ENCODE measurements around the gene MTX1. TPM values are rescaled to one million over a fixed set of nuclear protein-coding genes. Genes with fewer than 3 reads are reported as not detected.
"Not testable (repeated sequence)": the region's sequence is repeated elsewhere in the genome, so short reads cannot be mapped to it uniquely, and the experiment has no call there.

The MTX1 gene
- 10 to 100 TPM; 41.1 to 50.8 (median 44.8) TPM for total RNA-seq

GRCh38 chr1:155208541-155209311 is at the start of gene MTX1:
Gene MTX1, plus strand, starts transcription at chr1:155208695. Its CDS starts 110 bp downstream, at chr1:155208805.
- peak within 1 kb of the TSS; percentile 100 for H3K27ac ChIP-seq
- H3K9me3 ChIP-seq = no peaks in the 10 kb centered on the region
- peak within 1 kb of the TSS; percentile 69 to 87 (median 78) for H3K4me3 ChIP-seq
- H3K27me3 ChIP-seq = no peaks in the 10 kb centered on the region
- H3K36me3 ChIP-seq = no peaks in the 10 kb centered on the region
- peaks cover 8 to 20% of the 10 kb centered on the region in 2 donors for H3K4me1 ChIP-seq
- DNase-seq (ENCODE audit: low spot score in 2 of 2) = peak; percentile 87 to 90
- TF ChIP-seq CTCF (IDR thresholded peaks at IDR 0.05) (no peak), POLR2A (IDR thresholded peaks at IDR 0.05) (peak; percentile 8), POLR2AphosphoS5 (IDR thresholded peaks at IDR 0.05) (peak; percentile 69 to 79 (median 70))
- intact Hi-C loops (cut with DNase I; ENCODE audit: low total_unique reads) = no loop called here

- intact Hi-C loops (cut with DNase I; ENCODE audit: low total_unique reads) = no loop called here
- H3K4me1 ChIP-seq = no peaks in the 10 kb centered on the region
- no peak overlapping the region for H3K4me3 ChIP-seq
- no peaks in the 10 kb centered on the region for H3K27me3 ChIP-seq
- peak in 1 of 2 donors; percentile 34 for DNase-seq (ENCODE audit: low spot score in 2 of 2)
- TF ChIP-seq CTCF (IDR thresholded peaks at IDR 0.05) (no peak), POLR2AphosphoS5 (IDR thresholded peaks at IDR 0.05) (no peak), POLR2A (IDR thresholded peaks at IDR 0.05) (no peak)
- no peak overlapping the region for H3K27ac ChIP-seq
- no peaks in the 10 kb centered on the region for H3K36me3 ChIP-seq
- H3K9me3 ChIP-seq = no peaks in the 10 kb centered on the region
These were observed 49.5 kb upstream of the MTX1 start for GRCh38 chr1:155158991-155159390.

GRCh38 chr1:155160128-155160527 is 48.4 kb upstream of the MTX1 start:
- DNase-seq (ENCODE audit: low spot score in 2 of 2) = no peak

GRCh38 chr1:155162631-155163030 is 45.9 kb upstream of the MTX1 start:
- H3K27ac ChIP-seq; H3K9me3 ChIP-seq; H3K36me3 ChIP-seq; H3K27me3 ChIP-seq; DNase-seq (ENCODE audit: low spot score in 2 of 2); H3K4me3 ChIP-seq; intact Hi-C loops (cut with DNase I; ENCODE audit: low total_unique reads); H3K4me1 ChIP-seq: not testable (repeated sequence)

More at GRCh38 chr1:155160128-155160527, 48.4 kb upstream of the MTX1 start:
- TF ChIP-seq CTCF (IDR thresholded peaks at IDR 0.05) (no peak), POLR2A (IDR thresholded peaks at IDR 0.05) (no peak), POLR2AphosphoS5 (IDR thresholded peaks at IDR 0.05) (no peak)
- Histone ChIP-seq H3K4me3 (no peak overlapping the region), H3K36me3 (no peaks in the 10 kb centered on the region), H3K27me3 (no peaks in the 10 kb centered on the region), H3K27ac (no peak overlapping the region), H3K9me3 (no peaks in the 10 kb centered on the region), H3K4me1 (no peaks in the 10 kb centered on the region)
- intact Hi-C loops (cut with DNase I; ENCODE audit: low total_unique reads) = no loop called here

- DNase-seq (ENCODE audit: low spot score in 2 of 2); H3K27ac ChIP-seq; H3K36me3 ChIP-seq; H3K4me1 ChIP-seq; intact Hi-C loops (cut with DNase I; ENCODE audit: low total_unique reads); H3K9me3 ChIP-seq; H3K4me3 ChIP-seq; H3K27me3 ChIP-seq: not testable (repeated sequence)
These were observed 44.7 kb upstream of the MTX1 start for GRCh38 chr1:155163785-155164184.

- H3K4me3 ChIP-seq; H3K36me3 ChIP-seq; DNase-seq (ENCODE audit: low spot score in 2 of 2); H3K27me3 ChIP-seq; H3K27ac ChIP-seq; H3K4me1 ChIP-seq; H3K9me3 ChIP-seq: not testable (repeated sequence)
- intact Hi-C loops (cut with DNase I; ENCODE audit: low total_unique reads) = loop anchor here (5.0 kb wide), 1 partner anchor 72 kb away; no protein-coding TSS in a partner anchor
These were observed 43.9 kb upstream of the MTX1 start for GRCh38 chr1:155164625-155165024.
